Spleen (tissue), 11 donors: ENCODE measurements around the gene OBP2A. TPM values are rescaled to one million over a fixed set of nuclear protein-coding genes. Genes with fewer than 3 reads are reported as not detected.

Source experiments
- DNase-seq: peaks from one replicate; pipeline ENCODE4 v3.0.0-alpha.2; 2020
- H3K27ac ChIP-seq, 8 donors: fragments of 200-600 bp; sonication (generic) in 7 of 8; 1 replicate in 4 of 8; 2 replicates in 4 of 8; pipeline versions ENCODE4 v1.5.0 to v1.8.0; 2016 to 2021; ENCODE audit warnings: inconsistent platforms in 4 of 8, mild to moderate bottlenecking in 4 of 8, moderate library complexity in 1 of 8
- H3K27me3 ChIP-seq, 7 donors: fragments of 200-600 bp; sonication (generic) in 6 of 7; replicated peaks in 1 of 7; 1 replicate in 4 of 7; 2 replicates in 3 of 7; pipeline versions ENCODE4 v1.5.0 to v1.8.0; 2016 to 2021; ENCODE audit warnings: inconsistent platforms in 3 of 7, mild to moderate bottlenecking in 1 of 7
- H3K36me3 ChIP-seq, 6 donors: fragments of 200-600 bp; sonication (generic) in 5 of 6; 1 replicate in 4 of 6; 2 replicates in 2 of 6; pipeline versions ENCODE4 v1.5.0 to v1.8.0; 2016 to 2021; ENCODE audit warnings: inconsistent platforms in 2 of 6
- H3K4me1 ChIP-seq, 6 donors: fragments of 200-600 bp; sonication (generic) in 5 of 6; 1 replicate in 3 of 6; 2 replicates in 3 of 6; pipeline versions ENCODE4 v1.5.0 to v1.8.0; 2016 to 2021; ENCODE audit warnings: inconsistent platforms in 3 of 6
- H3K4me3 ChIP-seq, 8 donors: fragments of 200-600 bp; sonication (generic) in 7 of 8; 1 replicate in 4 of 8; 2 replicates in 4 of 8; pipeline versions ENCODE4 v1.5.0 to v1.8.0; 2016 to 2021; ENCODE audit warnings: inconsistent platforms in 4 of 8, mild to moderate bottlenecking in 4 of 8, moderate library complexity in 2 of 8
- H3K9me3 ChIP-seq, 8 donors: fragments of 200-600 bp; sonication (generic) in 7 of 8; 1 replicate in 4 of 8; 2 replicates in 4 of 8; pipeline versions ENCODE4 v1.5.0 to v1.8.0; 2016 to 2021; ENCODE audit warnings: inconsistent platforms in 4 of 8
- CTCF ChIP-seq, 11 experiments: fragments of 200-600 bp in 7 of 11; fragments of 450-650 bp in 4 of 11; sonication (generic) in 4 of 11; IDR thresholded peaks in 8 of 11; conservative IDR thresholded peaks in 3 of 11; 1 replicate in 7 of 11; 2 replicates in 4 of 11; pipeline versions ENCODE4 v1.4.0 to v1.8.0; 2016 to 2021; ENCODE audit warnings: antibody characterized with exemption in 11 of 11, inconsistent platforms in 4 of 11, mild to moderate bottlenecking in 1 of 11
- POLR2A ChIP-seq, 3 donors: fragments of 450-650 bp; IDR thresholded peaks; one replicate each; pipeline ENCODE4 v1.5.1; 2017; ENCODE audit warnings: antibody characterized with exemption in 3 of 3, mild to moderate bottlenecking in 1 of 3
- POLR2AphosphoS5 ChIP-seq, 3 donors: sonication (generic); formaldehyde crosslinking; IDR thresholded peaks; one replicate each; pipeline ENCODE4 v1.5.1; 2017; ENCODE audit warnings: antibody characterized with exemption in 3 of 3
- WGBS, 5 donors: extraction: QIAGEN DNeasy Blood & Tissue Kit in 3 of 5; methylation state at CpG; one replicate each; pipeline versions ENCODE4 v1.1.5 to v1.1.7; 2013 to 2018; 5-methylcytosine and 5-hydroxymethylcytosine counted together
- intact Hi-C: fragments of 100-400 bp; cut with DNase I; formaldehyde crosslinking; loops from one replicate; pipeline ENCODE4 v1.15.0; 2023; ENCODE audit warnings: low total_unique reads
- polyA plus RNA-seq, 3 donors: library from polyadenylated mRNA; stranded (reverse); fragments of 200-250 nt; gene quantifications; one replicate each; pipeline ENCODE4 v1.2.1, GENCODE V29; 2013
- total RNA-seq, 7 donors: library from RNA; depleted of rRNA in 3 of 7; stranded (reverse); fragments of >200 nt in 3 of 7; fragmentation: NEBNext Ultra II Directional in 4 of 7; extraction: Animal tissue kit (Norgen Biotek cat#: 25700) in 4 of 7; gene quantifications; one replicate each; pipeline versions ENCODE4 v1.1.0 to v1.2.1, GENCODE V29; 2016 to 2021
- donor health status: healthy with polysubstance abuse.
- donor health status: DM: no; HTN: no; CAD: no; lungs with moderate emphysema.
- donor health status: DM: no; HTN: no; CAD: no.
- donor health status: Bipolar disorder and iron deficiency.
- donor health status: healthy.
- donor health status: DM: no; HTN: no; CAD: no.
- donor health status: DM: yes; HTN: yes; CAD: no.

OBP2A gene
- total and polyA plus RNA-seq, 10 donors = 0.40 TPM; not detected in 9

- 74 to 95% (median 88%) methylated on average over 1 of the region's 1 CpG for WGBS, 5 donors
These were observed 27.2 kb downstream of the OBP2A start for GRCh38 chr9:135573124-135573523.

DNA sequence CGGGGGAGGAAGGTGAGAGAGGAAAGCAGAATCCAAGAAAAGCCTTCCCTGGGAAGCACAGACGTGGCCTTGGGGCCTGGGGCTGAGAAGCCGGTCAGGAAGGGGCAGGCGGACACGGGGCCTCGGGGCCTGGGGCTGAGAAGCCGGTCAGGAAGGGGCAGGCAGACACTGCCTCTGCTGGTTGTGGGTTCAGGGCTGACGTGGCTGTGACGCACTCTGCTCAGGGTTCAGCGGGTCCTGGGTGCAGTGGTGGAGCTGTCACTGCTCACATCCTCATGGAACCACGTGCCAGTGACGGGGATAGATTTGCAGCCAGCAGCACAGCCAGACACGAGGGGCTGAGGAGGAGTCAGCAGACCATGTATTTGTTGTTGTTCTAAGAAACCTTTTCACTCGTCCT is 28.4 kb downstream of the OBP2A start:
- intact Hi-C loops = no loop called here
- Histone ChIP-seq H3K4me3 (no peak overlapping the region), H3K36me3 (no peaks in the 10 kb centered on the region), H3K9me3 (peaks cover 0 to 6% (median under 1%) of the 10 kb centered on the region in 8 donors), H3K27ac (no peak overlapping the region), H3K4me1 (no peaks in the 10 kb centered on the region), H3K27me3 (peaks cover 0 to 33% (median 0%) of the 10 kb centered on the region in 7 donors)
- TF ChIP-seq POLR2AphosphoS5 (IDR thresholded peaks at IDR 0.05) (no peak), CTCF (IDR thresholded peaks at IDR 0.05 in 8 of 11, conservative IDR thresholded peaks at IDR 0.05 in 3 of 11) (no peak), POLR2A (IDR thresholded peaks at IDR 0.05) (no peak)
- no peak for DNase-seq
- WGBS, 5 donors = 65 to 79% (median 69%) methylated on average over 14 of the region's 14 CpGs

More at GRCh38 chr9:135573124-135573523, 27.2 kb downstream of the OBP2A start:
- Histone ChIP-seq H3K27ac (no peak overlapping the region), H3K4me1 (no peaks in the 10 kb centered on the region), H3K4me3 (no peak overlapping the region), H3K27me3 (peaks cover 0 to 33% (median 0%) of the 10 kb centered on the region in 7 donors), H3K9me3 (peaks cover 0 to 12% (median 5%) of the 10 kb centered on the region in 8 donors), H3K36me3 (no peaks in the 10 kb centered on the region)
- intact Hi-C loops = no loop called here
- no peak for TF ChIP-seq POLR2A (IDR thresholded peaks at IDR 0.05)
- TF ChIP-seq CTCF (IDR thresholded peaks at IDR 0.05 in 8 of 11, conservative IDR thresholded peaks at IDR 0.05 in 3 of 11) = no peak
- no peak for TF ChIP-seq POLR2AphosphoS5 (IDR thresholded peaks at IDR 0.05)
- DNase-seq = no peak

GRCh38 chr9:135574943-135575342 is 29.0 kb downstream of the OBP2A start:
- Histone ChIP-seq H3K27me3 (peaks cover 0 to 33% (median 0%) of the 10 kb centered on the region in 7 donors), H3K4me1 (no peaks in the 10 kb centered on the region), H3K4me3 (no peak overlapping the region), H3K36me3 (no peaks in the 10 kb centered on the region), H3K27ac (no peak overlapping the region), H3K9me3 (no peaks in the 10 kb centered on the region)
- TF ChIP-seq POLR2A (IDR thresholded peaks at IDR 0.05) (no peak), CTCF (IDR thresholded peaks at IDR 0.05 in 8 of 11, conservative IDR thresholded peaks at IDR 0.05 in 3 of 11) (no peak), POLR2AphosphoS5 (IDR thresholded peaks at IDR 0.05) (no peak)
- intact Hi-C loops = no loop called here
- no peak for DNase-seq
- 89 to 92% (median 90%) methylated on average over 8 to 15 of the region's 15 CpGs for WGBS, 5 donors

DNA sequence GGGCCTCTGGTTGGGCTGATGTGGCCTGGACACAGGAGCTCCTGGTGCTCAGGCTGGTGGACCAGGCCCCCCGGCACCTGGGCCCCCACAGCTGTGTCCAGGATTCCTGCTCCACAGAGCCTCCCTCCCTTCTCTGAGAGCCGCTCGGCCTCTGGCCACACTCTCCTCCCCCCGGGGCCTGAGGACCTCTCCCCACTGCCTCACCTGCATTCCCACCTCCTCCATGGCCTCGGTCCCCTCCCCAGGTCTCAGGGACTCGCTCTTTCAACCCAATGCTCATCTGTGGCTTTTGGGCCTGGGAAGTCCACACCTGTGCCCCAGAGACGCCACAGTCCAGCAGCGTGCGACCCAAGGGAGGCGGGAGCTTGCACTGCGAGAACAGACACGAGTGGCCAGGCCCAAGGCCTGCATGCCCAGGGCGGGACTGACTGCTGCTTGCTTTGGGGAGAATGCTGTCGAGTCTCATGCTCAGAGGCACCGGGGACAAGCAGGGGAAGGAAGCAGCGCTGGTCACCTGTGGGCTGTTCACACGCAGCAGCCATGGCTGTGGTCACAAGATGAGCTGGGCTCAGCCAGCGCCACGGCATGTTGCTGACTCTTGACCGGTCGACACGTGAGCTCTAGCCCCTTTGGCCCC is 30.2 kb downstream of the OBP2A start:
- DNase-seq = no peak
- Histone ChIP-seq H3K36me3 (no peaks in the 10 kb centered on the region), H3K4me3 (no peak overlapping the region), H3K4me1 (no peaks in the 10 kb centered on the region), H3K27ac (no peak overlapping the region), H3K9me3 (no peaks in the 10 kb centered on the region), H3K27me3 (peaks cover 0 to 42% (median 0%) of the 10 kb centered on the region in 7 donors)
- WGBS, 5 donors = 74 to 85% (median 80%) methylated on average over 13 to 22 of the region's 22 CpGs
- no peak for TF ChIP-seq POLR2A (IDR thresholded peaks at IDR 0.05)
- intact Hi-C loops = no loop called here
